Lung (tissue), 12 donors: Measurements from ENCODE around the gene PHOX2B. TPM values are rescaled to one million over a fixed set of nuclear protein-coding genes. Genes with fewer than 3 reads are reported as not detected.

Source experiments
- ATAC-seq: fragments of 200-7000 bp; cut with Tn5 transposase; one replicate; pipeline ENCODE4 v1.9.1; 2020; ENCODE audit warnings: moderate number of reproducible peaks; ENCODE audit not compliant: insufficient read depth, low FRiP score
- DNase-seq, 3 donors: peaks; one replicate each; pipeline ENCODE4 v3.0.0-alpha.2; 2013 to 2017
- H3K27ac ChIP-seq, 2 donors: one replicate each; pipeline ENCODE4 v1.5.1; 2013; ENCODE audit warnings: mild to moderate bottlenecking in 2 of 2, moderate library complexity in 2 of 2, control low read depth in 1 of 2, inconsistent platforms in 1 of 2, low read depth in 1 of 2, low read length in 1 of 2
- H3K27me3 ChIP-seq, 3 donors: one replicate each; pipeline ENCODE4 v1.5.1; 2013; ENCODE audit warnings: low read length in 2 of 3; ENCODE audit not compliant: control insufficient read depth in 3 of 3, insufficient read depth in 3 of 3
- H3K36me3 ChIP-seq, 4 donors: one replicate each; pipeline ENCODE4 v1.5.1; 2013; ENCODE audit warnings: low read length in 4 of 4, mild to moderate bottlenecking in 1 of 4, moderate library complexity in 1 of 4; ENCODE audit not compliant: control insufficient read depth in 4 of 4, insufficient read depth in 4 of 4
- H3K4me1 ChIP-seq, 5 donors: one replicate each; pipeline ENCODE4 v1.5.1; 2013; ENCODE audit warnings: low read length in 5 of 5, mild to moderate bottlenecking in 2 of 5, moderate library complexity in 1 of 5; ENCODE audit not compliant: control insufficient read depth in 5 of 5, insufficient read depth in 5 of 5
- H3K4me3 ChIP-seq: one replicate; pipeline ENCODE4 v1.5.1; 2013; ENCODE audit warnings: mild to moderate bottlenecking, control low read depth, moderate library complexity
- H3K9ac ChIP-seq, 2 donors: one replicate each; pipeline ENCODE4 v1.5.1; 2013; ENCODE audit warnings: low read length in 2 of 2, control low read depth in 1 of 2; ENCODE audit not compliant: insufficient read depth in 1 of 2
- H3K9me3 ChIP-seq, 4 donors: one replicate each; pipeline ENCODE4 v1.5.1; 2013; ENCODE audit warnings: low read length in 3 of 4, mild to moderate bottlenecking in 1 of 4, moderate library complexity in 1 of 4; ENCODE audit not compliant: control insufficient read depth in 4 of 4, insufficient read depth in 3 of 4
- WGBS, 2 donors: extraction: QIAGEN DNeasy Blood & Tissue Kit; methylation state at CpG; one replicate each; pipeline ENCODE4 v1.1.7; 2013; 5-methylcytosine and 5-hydroxymethylcytosine counted together
- polyA plus RNA-seq, 2 donors: library from polyadenylated mRNA; stranded (reverse); fragments of 200-250 nt; gene quantifications; one replicate each; pipeline ENCODE4 v1.2.1, GENCODE V29; 2013
- total RNA-seq, 2 donors: library from RNA; depleted of rRNA in 1 of 2; stranded (reverse); fragments of >200 nt in 1 of 2; gene quantifications; one replicate each; pipeline ENCODE4 v1.2.1, GENCODE V29; 2014 to 2021
- TF ChIP-seq, protein P1 (sequence below): IDR thresholded peaks from 2 replicates; pipeline ENCODE4 v1.5.1; 2012; ENCODE audit warnings: mild to moderate bottlenecking; ENCODE audit errors: control extremely low read depth, extremely low read depth
- donor health status: control.
- donor health status: control.
- donor health status: Bipolar disorder and iron deficiency.
- donor health status: healthy.
- donor health status: DM: yes; HTN: yes; CAD: no.

PHOX2B gene
- total and polyA plus RNA-seq, 4 donors: not detected

GRCh38 chr4:41747230-41748055, 1.1 kb downstream of the PHOX2B start:
- Histone ChIP-seq H3K9me3 (peaks cover 0 to 29% (median 0%) of the 10 kb centered on the region in 4 donors), H3K4me3 (no peak overlapping the region), H3K9ac (no peak overlapping the region), H3K27me3 (peaks cover 12 to 94% (median 94%) of the 10 kb centered on the region in 3 donors), H3K4me1 (peaks cover 0 to 13% (median 0%) of the 10 kb centered on the region in 5 donors), H3K27ac (no peak overlapping the region), H3K36me3 (no peaks in the 10 kb centered on the region)
- ATAC-seq (no peak), DNase-seq (peak in 2 of 3 donors; percentile 15 to 18)
- TF ChIP-seq, protein P1, sequence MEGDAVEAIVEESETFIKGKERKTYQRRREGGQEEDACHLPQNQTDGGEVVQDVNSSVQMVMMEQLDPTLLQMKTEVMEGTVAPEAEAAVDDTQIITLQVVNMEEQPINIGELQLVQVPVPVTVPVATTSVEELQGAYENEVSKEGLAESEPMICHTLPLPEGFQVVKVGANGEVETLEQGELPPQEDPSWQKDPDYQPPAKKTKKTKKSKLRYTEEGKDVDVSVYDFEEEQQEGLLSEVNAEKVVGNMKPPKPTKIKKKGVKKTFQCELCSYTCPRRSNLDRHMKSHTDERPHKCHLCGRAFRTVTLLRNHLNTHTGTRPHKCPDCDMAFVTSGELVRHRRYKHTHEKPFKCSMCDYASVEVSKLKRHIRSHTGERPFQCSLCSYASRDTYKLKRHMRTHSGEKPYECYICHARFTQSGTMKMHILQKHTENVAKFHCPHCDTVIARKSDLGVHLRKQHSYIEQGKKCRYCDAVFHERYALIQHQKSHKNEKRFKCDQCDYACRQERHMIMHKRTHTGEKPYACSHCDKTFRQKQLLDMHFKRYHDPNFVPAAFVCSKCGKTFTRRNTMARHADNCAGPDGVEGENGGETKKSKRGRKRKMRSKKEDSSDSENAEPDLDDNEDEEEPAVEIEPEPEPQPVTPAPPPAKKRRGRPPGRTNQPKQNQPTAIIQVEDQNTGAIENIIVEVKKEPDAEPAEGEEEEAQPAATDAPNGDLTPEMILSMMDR: no peak
- WGBS, 2 donors: 6 to 7% methylated on average over 49 of the region's 49 CpGs

- no peak for ATAC-seq
- TF ChIP-seq, protein P1: no peak
- Histone ChIP-seq H3K27ac (no peak overlapping the region), H3K9ac (no peak overlapping the region), H3K4me3 (no peak overlapping the region), H3K36me3 (no peaks in the 10 kb centered on the region), H3K27me3 (peaks cover 12 to 94% (median 91%) of the 10 kb centered on the region in 3 donors), H3K4me1 (peaks cover 0 to 13% (median 0%) of the 10 kb centered on the region in 5 donors), H3K9me3 (peaks cover 0 to 29% (median 0%) of the 10 kb centered on the region in 4 donors)
- no peak for DNase-seq
- WGBS, 2 donors: 9% methylated on average over 37 of the region's 37 CpGs
These were observed 1.9 kb downstream of the PHOX2B start for GRCh38 chr4:41746440-41747229.

- Histone ChIP-seq H3K27me3 (peaks cover 12 to 95% (median 91%) of the 10 kb centered on the region in 3 donors), H3K36me3 (no peaks in the 10 kb centered on the region), H3K9me3 (peaks cover 0 to 25% (median 0%) of the 10 kb centered on the region in 4 donors), H3K4me1 (peaks cover 0 to 13% (median 0%) of the 10 kb centered on the region in 5 donors), H3K27ac (no peak overlapping the region), H3K4me3 (no peak overlapping the region), H3K9ac (no peak overlapping the region)
- WGBS, 2 donors: 3 to 4% methylated on average over 20 to 36 of the region's 36 CpGs
- ATAC-seq (no peak), DNase-seq (no peak)
- TF ChIP-seq, protein P1: no peak
These were observed 2.5 kb downstream of the PHOX2B start for GRCh38 chr4:41746025-41746439.
